WI38 (cell line): ENCODE data around the gene SOX15.

ENCODE experiments used
- H3K4me3 ChIP-seq: 2 replicates; pipeline ENCODE4 v1.5.1; 2011; ENCODE audit warnings: low read depth, mild to moderate bottlenecking, control low read depth, low read length
- TF ChIP-seq, protein P1 (sequence below): IDR thresholded peaks from 2 replicates; pipeline ENCODE4 v1.5.1; 2012; ENCODE audit warnings: low read depth, mild to moderate bottlenecking, control low read depth, low read length

Gene SOX15

DNA sequence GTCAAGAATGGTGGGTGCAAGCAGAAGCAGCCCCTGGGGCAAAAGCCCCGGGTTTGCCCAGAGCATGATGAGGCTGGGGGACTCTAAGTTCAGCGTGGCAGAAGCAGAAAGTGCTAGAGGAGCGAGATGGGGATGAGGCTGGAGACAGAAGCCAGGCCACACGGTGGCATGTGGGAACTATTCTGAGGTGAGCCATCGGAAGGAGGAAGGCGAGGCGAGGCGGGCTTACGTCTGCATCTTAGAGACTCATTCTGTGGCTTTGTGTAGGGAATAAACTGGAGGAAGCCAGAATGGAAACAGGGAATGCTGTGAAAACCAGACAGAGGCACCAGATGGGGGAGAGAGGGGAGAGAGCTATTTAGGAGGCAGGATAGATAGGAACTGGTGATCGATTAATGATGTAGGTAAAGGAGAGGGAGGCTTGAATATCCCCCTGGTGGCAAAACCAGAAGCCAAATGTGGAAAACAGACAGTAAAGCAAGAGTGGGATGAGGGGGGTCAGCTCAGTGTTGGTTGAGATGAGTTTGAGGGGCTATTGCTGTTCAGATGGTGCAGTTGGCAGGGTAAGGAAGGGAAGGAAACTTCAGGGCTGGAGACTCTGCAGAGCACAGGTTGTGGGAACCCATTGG lies 34.5 kb downstream of the SOX15 start:
- TF ChIP-seq, protein P1, sequence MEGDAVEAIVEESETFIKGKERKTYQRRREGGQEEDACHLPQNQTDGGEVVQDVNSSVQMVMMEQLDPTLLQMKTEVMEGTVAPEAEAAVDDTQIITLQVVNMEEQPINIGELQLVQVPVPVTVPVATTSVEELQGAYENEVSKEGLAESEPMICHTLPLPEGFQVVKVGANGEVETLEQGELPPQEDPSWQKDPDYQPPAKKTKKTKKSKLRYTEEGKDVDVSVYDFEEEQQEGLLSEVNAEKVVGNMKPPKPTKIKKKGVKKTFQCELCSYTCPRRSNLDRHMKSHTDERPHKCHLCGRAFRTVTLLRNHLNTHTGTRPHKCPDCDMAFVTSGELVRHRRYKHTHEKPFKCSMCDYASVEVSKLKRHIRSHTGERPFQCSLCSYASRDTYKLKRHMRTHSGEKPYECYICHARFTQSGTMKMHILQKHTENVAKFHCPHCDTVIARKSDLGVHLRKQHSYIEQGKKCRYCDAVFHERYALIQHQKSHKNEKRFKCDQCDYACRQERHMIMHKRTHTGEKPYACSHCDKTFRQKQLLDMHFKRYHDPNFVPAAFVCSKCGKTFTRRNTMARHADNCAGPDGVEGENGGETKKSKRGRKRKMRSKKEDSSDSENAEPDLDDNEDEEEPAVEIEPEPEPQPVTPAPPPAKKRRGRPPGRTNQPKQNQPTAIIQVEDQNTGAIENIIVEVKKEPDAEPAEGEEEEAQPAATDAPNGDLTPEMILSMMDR, result no peak
- no peak overlapping the region for H3K4me3 ChIP-seq

GRCh38 chr17:7553356-7553755 lies 36.5 kb downstream of the SOX15 start:
- H3K4me3 ChIP-seq, result no peak overlapping the region

GRCh38 chr17:7552621-7553051 lies 37.3 kb downstream of the SOX15 start:
- H3K4me3 ChIP-seq, result no peak overlapping the region
- TF ChIP-seq, protein P1, result no peak

More at GRCh38 chr17:7553356-7553755, 36.5 kb downstream of the SOX15 start:
- TF ChIP-seq, protein P1, result no peak

DNA sequence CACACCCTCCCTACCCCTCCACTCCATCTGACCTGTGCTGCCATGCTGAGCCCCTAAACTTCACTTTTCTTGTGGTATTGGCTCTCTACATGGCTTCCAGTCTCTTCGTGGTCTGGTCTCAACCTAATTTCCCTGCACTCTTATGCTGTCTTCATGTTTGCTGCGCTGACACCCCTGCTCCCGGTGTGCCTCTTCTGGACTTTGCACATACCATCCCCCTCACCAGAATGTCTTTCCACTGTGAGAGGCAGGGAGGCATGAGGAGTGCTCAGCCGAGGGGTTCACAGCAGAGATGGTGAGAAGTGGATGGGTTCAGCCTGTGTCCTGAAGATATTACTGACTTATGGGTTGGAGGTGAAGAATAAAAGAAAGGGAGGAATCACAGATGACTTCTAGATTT lies 38.5 kb downstream of the SOX15 start:
- TF ChIP-seq, protein P1, result no peak
- no peak overlapping the region for H3K4me3 ChIP-seq

- H3K4me3 ChIP-seq, result no peak overlapping the region
- TF ChIP-seq, protein P1, result no peak
Observed at GRCh38 chr17:7550344-7550743, 39.5 kb downstream of the SOX15 start.

DNA sequence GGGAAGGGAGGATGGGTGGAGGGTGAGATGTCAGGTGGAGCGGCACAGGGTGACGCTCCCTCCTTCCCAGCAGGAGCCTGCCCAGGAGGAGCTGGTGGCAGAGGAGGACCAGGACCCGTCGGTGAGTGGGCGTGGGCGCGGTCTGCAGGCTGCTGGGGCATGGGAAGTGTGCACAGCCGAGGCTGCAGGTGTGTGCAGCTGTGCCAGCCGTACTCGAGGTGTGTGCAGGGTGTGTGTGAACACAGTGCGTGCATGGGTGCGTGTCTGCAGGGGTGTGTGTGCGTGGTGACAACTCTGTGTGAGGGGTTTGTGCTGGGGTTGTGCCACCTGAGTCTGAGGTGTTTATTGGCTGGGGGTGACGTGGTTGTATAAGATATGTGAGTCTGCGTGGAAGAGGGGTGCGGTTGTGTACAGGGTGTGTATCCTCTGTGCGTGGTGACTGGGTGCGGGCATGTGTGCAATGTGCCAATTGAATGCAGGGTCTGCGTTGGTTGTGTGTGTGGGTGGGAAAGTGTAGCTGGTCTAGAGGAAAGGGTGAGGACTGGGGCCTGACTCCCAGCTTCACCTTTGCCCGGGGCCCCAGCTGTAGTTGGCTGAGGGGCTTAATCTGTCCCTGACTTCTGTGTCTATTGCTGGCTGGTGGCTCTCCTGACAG lies 40.4 kb downstream of the SOX15 start:
- H3K4me3 ChIP-seq, result peak overlapping the region; percentile 74
- TF ChIP-seq, protein P1, result no peak

DNA sequence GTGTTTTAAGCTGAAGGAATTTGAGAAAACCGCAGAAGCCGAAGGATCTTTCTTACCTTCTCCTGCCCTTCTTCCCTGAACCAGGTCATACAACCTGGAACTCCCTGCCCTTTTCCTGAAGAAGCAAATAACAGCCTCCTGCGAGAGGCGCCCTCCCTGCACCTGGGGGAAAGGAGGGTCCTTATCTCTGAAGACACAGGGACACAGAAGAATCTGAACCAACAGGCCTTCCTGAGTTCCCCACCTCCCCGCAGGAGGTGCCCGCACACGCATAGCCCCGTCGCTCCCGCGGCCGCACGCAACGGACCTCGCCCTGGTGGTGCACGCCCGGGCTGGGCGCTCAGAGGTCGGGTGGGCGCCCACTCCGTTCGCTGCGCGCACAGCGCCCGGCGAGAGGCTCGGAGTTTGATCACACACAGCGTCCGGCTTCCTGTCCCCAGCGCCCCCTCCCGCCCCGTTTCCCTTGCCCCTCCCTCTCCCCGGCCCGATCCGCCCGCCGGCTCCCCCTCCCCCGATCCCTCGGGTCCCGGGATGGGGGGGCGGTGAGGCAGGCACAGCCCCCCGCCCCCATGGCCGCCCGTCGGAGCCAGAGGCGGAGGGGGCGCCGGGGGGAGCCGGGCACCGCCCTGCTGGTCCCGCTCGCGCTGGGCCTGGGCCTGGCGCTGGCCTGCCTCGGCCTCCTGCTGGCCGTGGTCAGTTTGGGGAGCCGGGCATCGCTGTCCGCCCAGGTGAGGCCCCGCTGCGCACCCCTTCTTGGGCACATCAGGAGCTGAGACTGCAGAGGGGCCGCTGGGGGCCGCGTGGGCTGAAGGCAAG lies 41.1 kb downstream of the SOX15 start, which contains the start of gene TNFSF12:
Gene TNFSF12 (plus strand): TSS at position 474 of the 816 bp plus-strand sequence. CDS start 96 bp downstream, at position 570.
- H3K4me3 ChIP-seq, result peak within 1 kb of the TSS; percentile 74
- TF ChIP-seq, protein P1, result 0 out of 2 replicates have a peak, but pooled peaks have one; percentile 4
